GM19395 (cell line): ENCODE data around the gene UTP3.
"Not testable (repeated sequence)": the region's sequence is repeated elsewhere in the genome, so short reads cannot be mapped to it uniquely, and the experiment has no call there.

Source experiments
- ATAC-seq: cut with Tn5 transposase; IDR thresholded peaks from one replicate; pipeline ENCODE4 v1.9.1; 2021; ENCODE audit warnings: mild to moderate bottlenecking, moderate library complexity; ENCODE audit not compliant: unreplicated experiment

Gene UTP3

GRCh38 chr4:70687821-70688794 is at the start of gene UTP3:
UTP3 (plus strand) TSS chr4:70688532; CDS start chr4:70688678, 146 bp downstream.
- ATAC-seq = peak; percentile 95

GRCh38 chr4:70640192-70640591 is 48.1 kb upstream of the UTP3 start:
- peak; percentile 51 for ATAC-seq

- not testable (repeated sequence) for ATAC-seq
Measured at GRCh38 chr4:70650741-70651140, 37.6 kb upstream of the UTP3 start.

- no peak for ATAC-seq
Measured at GRCh38 chr4:70651864-70652506, 36.3 kb upstream of the UTP3 start.

GRCh38 chr4:70654605-70655011 is 33.7 kb upstream of the UTP3 start:
- no peak for ATAC-seq

- no peak for ATAC-seq
Measured at GRCh38 chr4:70657326-70657725, 31.0 kb upstream of the UTP3 start.

- no peak for ATAC-seq
Measured at GRCh38 chr4:70658418-70658817, 29.9 kb upstream of the UTP3 start.

- no peak for ATAC-seq
Measured at GRCh38 chr4:70660106-70660505, 28.2 kb upstream of the UTP3 start.

GRCh38 chr4:70661309-70661922 is 26.9 kb upstream of the UTP3 start:
- ATAC-seq = peak; percentile 84

GRCh38 chr4:70666369-70666768 is 22.0 kb upstream of the UTP3 start, which contains the start of gene JCHAIN:
JCHAIN (minus strand) TSS chr4:70666508; CDS start chr4:70666490, 18 bp downstream.
- peak; percentile 65 for ATAC-seq

GRCh38 chr4:70667740-70668535 is 20.4 kb upstream of the UTP3 start:
- peak; percentile 46 for ATAC-seq

- ATAC-seq = no peak
Measured at GRCh38 chr4:70670332-70671014, 17.9 kb upstream of the UTP3 start.

GRCh38 chr4:70671091-70671490 is 17.2 kb upstream of the UTP3 start:
- ATAC-seq = no peak

- no peak for ATAC-seq
Measured at GRCh38 chr4:70674191-70674590, 14.1 kb upstream of the UTP3 start.

GRCh38 chr4:70674731-70675130 is 13.6 kb upstream of the UTP3 start:
- ATAC-seq = no peak

GRCh38 chr4:70676554-70677090 is 11.7 kb upstream of the UTP3 start:
- ATAC-seq = no peak

GRCh38 chr4:70678383-70678999 is 9.8 kb upstream of the UTP3 start:
- ATAC-seq = peak; percentile 80

- ATAC-seq = no peak
Measured at GRCh38 chr4:70680934-70681333, 7.4 kb upstream of the UTP3 start.

- ATAC-seq = peak; percentile 48
Measured at GRCh38 chr4:70681704-70682103, 6.6 kb upstream of the UTP3 start.
